PC-9 (cell line): ENCODE results near the gene ASZ1.

Experiments
- EZH2 ChIP-seq: fragments of 200-600 bp; sonication (generic); IDR thresholded peaks from 2 replicates; pipeline ENCODE4 v1.8.0; 2017; ENCODE audit warnings: antibody characterized with exemption, low read depth
- TF ChIP-seq, protein P1 (sequence below): fragments of 200-600 bp; sonication (generic); conservative IDR thresholded peaks from 2 replicates; pipeline ENCODE4 v1.6.1; 2017; ENCODE audit warnings: mixed run types, antibody characterized with exemption, mild to moderate bottlenecking, moderate library complexity

DNA sequence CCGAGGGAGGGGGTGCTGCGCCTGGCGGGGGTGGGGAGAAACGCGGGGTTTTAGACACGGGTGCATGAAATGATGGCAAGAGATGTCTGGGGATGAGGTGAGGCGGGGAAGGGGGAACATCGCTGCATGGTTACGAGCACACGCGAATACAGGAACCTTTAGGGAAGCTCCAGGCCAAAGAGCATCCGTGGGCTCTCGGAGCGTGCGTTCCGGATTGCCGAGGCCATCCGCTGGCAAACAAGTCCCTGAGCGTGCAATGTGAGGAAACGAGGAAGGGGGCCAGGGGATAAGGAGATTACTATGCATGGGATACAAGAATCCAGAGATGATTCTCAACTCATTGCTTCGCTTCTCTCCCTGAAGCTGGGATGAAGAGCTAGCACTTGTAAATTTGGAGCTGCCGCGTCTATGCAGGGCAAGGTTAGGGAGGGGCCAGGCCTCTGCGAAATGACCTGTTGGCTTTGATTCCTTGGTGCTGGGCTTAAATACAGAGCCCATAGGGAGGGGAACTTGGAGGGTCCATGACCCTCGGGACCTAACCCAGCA lies 103.9 kb downstream of the ASZ1 start:
- TF ChIP-seq, protein P1, sequence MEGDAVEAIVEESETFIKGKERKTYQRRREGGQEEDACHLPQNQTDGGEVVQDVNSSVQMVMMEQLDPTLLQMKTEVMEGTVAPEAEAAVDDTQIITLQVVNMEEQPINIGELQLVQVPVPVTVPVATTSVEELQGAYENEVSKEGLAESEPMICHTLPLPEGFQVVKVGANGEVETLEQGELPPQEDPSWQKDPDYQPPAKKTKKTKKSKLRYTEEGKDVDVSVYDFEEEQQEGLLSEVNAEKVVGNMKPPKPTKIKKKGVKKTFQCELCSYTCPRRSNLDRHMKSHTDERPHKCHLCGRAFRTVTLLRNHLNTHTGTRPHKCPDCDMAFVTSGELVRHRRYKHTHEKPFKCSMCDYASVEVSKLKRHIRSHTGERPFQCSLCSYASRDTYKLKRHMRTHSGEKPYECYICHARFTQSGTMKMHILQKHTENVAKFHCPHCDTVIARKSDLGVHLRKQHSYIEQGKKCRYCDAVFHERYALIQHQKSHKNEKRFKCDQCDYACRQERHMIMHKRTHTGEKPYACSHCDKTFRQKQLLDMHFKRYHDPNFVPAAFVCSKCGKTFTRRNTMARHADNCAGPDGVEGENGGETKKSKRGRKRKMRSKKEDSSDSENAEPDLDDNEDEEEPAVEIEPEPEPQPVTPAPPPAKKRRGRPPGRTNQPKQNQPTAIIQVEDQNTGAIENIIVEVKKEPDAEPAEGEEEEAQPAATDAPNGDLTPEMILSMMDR: no peak
- no peak for TF ChIP-seq EZH2
